Right renal pelvis (tissue), 4 donors: ENCODE results near the gene SPATA2L. TPM values are rescaled to one million over a fixed set of nuclear protein-coding genes. Genes with fewer than 3 reads are reported as not detected.
A peak's percentile ranks its signal among the peaks of the same experiment; 100 is the strongest.
"Not testable (repeated sequence)": the region's sequence is repeated elsewhere in the genome, so short reads cannot be mapped to it uniquely, and the experiment has no call there.

Experiments
- DNase-seq, 4 donors: peaks; one replicate each; pipeline ENCODE4 v3.0.0-alpha.2; 2013; ENCODE audit warnings: low read depth in 4 of 4, low spot score in 3 of 4, missing footprints in 1 of 4
- polyA plus RNA-seq, 4 donors: library from polyadenylated mRNA; unstranded; fragments of 120-200 nt; gene quantifications; one replicate each; pipeline ENCODE4 v1.2.1, GENCODE V29; 2013; ENCODE audit not compliant: insufficient read length in 4 of 4

SPATA2L gene
- polyA plus RNA-seq, 4 donors = 5.4 to 11.0 (median 6.0) TPM

DNA sequence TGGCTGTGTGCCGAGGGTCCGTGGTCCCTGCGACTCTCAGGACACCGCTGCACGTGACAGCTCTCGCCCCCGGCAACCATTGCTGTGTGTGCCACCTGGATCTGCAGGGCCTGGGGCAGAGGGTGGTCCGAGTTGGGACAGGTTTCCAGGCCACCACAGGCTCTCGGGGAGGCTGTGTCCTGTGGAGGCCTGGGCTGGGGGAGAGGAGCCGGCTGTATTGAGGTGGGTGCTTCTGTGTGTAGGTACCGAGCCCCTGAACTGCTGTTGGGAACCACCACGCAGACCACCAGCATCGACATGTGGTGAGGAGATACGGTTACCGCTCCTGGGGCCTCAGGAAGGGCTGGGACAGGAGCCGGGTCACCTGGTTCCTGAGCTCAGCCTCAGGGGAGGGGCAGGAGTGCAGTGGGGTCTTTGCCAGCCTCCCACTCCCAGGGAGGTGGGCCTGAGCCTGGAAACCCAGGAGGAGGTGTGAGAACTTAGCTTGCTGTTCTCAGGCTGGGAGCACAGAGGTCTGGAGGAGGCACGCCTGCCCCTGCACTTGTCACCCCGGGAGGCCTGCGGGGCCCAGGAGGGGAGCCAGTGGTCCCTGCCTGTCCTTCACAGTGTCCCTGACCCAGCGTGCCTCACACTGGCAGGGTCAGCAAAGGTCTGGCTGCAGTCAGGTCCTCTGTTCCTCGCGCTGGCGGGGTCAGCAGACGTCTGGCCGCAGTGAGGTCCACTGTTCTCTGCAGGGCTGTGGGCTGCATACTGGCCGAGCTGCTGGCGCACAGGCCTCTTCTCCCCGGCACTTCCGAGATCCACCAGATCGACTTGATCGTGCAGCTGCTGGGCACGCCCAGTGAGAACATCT lies 7.3 kb downstream of the SPATA2L start:
- no peak for DNase-seq

- DNase-seq = no peak
Observed at GRCh38 chr16:89693289-89693731, 8.2 kb downstream of the SPATA2L start.

GRCh38 chr16:89691986-89692569 lies 9.4 kb downstream of the SPATA2L start:
- DNase-seq = no peak

DNA sequence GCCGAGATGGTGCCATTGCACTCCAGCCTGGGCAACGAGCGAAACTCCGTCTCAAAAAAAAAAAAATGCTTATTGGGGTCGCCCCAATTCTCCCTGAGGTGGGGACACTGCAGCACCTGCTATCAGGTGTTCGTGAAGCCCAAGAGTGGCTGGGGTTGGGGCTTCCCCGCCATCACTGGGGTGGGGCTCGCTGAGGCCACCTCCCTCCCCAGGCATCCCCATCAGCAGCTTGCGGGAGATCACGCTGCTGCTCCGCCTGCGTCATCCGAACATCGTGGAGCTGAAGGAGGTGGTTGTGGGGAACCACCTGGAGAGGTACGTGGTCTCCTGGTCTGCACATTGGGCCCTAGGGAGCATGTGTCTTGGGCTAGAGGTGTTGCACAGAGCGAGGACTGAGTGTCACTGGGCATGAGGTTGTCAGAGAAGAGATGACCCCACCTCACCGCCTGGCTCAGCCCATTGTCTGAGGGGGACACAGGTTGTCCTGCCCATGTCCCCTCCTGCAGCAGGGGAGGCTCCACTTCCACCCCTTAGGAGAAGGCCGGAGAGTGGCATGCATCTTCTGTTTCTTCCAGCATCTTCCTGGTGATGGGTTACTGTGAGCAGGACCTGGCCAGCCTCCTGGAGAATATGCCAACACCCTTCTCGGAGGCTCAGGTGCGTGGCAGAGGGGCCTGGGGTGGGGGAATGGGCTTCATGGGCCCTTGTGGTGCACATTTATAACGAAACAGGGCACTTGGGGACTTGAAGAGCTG lies 10.1 kb downstream of the SPATA2L start:
- DNase-seq = no peak

DNA sequence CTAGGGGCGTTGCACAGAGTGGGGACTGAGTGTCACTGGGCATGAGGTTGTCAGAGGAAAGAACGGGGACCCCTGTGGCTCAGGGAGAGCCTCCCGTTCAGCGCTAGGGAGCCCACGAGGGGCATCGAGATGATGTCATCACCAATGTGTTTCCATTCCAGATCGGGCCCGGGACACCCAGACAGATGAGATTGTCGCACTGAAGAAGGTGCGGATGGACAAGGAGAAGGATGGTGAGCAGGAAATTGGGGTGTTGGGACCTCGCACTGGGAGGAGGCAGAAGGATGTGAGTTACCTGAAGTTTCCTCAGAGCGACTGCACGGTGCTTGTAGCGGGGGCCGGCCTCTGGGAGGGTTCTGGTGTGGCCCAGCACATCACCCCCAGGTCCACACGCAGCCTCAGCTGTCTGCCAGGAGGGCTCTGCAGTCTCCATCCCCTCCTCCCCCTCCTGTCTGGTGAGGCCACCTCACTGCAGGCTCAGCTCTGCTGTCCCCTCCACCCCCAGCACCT lies 11.1 kb downstream of the SPATA2L start:
- DNase-seq = no peak

DNA sequence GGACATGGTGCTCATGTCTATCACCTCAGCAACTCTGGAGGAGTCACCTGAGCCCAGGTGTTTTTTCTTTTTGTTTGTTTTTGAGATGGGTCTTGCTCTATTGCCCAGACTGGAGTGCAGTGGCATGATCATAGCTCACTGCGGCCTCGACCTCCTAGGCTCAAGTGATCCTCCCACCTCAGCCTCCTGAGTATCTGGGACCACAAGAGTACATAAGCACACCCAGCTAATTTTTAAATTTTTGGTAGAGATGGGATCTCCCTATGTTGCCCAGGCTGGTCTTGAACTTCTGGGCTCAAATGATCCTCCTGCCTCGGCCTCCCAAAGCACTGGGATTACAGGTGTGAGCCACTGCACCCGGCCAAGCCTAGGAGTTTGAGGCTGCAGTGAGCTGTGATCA lies 11.9 kb downstream of the SPATA2L start:
- DNase-seq = not testable (repeated sequence)

DNA sequence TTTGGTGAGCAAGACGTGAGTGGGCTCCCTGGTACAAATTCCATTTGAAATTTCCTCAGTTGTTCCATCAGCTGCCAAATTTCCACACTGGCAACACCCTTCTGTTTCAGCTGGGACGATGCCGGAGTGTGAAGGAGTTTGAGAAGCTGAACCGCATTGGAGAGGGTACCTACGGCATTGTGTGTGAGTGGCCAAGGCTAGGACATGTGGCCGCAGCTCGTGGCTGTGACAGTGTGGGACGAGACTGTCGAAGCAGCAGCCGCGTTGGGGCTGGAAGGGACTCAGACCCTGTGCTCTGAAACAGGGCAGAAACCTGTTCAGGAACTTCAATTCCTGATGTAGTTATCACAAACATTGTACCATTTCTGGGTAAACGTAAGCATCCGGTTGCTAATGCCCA lies 12.4 kb downstream of the SPATA2L start:
- no peak for DNase-seq

DNA sequence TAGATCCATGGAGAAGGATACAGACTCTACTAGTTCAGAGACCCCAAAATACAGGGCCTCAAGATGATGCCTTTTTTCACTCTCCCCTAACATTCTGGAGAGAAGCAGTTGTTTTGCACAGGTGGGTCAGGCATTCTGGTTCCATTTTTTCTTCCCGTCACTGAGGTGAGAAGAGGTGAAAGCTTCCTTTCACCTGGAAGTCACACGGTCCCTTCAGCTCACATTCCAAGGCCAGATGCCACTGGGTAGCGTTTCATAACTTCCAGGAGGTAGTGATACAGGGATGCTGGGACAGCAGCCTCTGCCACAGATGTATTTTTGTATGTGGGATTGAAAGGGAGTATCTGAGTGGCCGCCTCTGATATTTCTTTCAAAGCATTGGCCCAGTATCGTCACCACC lies 13.1 kb downstream of the SPATA2L start:
- no peak for DNase-seq

DNA sequence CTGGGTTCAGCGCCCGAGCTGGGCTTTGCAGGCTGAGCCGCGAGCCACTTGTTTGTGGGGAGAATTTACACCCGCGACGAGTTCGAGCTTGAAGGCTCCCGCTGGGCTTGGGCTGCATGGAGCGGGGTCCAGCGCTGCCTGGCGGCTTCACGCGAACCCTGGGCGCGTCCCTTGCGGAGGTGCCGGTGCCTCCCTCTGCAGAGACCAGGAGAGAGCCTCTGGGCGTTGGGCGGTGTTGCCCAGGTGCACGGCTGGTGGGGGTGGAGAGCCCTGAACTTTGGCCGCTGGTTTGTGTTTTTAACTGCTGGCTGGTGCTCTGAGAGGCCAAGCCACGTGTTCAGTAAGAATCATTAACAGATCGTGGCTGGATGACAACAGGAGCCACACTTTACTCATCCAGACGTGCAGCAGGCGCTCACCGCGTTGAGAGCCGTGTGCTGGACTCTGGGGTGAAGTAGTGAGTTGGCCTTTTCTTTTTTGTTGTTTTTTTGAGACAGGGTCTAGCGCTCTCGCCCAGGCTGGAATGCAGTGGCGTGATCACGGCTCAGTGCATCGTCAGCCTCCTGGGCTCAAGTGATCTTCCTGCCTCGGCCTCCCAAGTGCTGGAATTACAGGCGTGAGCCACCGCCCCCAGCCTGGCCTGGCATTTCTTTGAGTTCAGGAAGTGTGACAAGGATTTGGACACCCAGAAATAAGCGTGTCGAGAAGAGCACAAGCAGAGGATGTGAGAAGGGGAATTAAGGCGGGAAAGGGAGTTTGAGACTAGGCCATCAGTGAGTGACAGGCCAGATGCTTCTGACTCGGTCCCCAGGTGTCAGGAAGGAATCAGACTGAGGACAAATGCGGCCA lies 14.2 kb downstream of the SPATA2L start:
- peak in 1 of 4 donors; percentile 49 for DNase-seq

- peak; percentile 79 to 96 (median 86) for DNase-seq
Observed at GRCh38 chr16:89686520-89687091, 14.9 kb downstream of the SPATA2L start, which contains the start of gene CDK10. Gene CDK10 (plus strand): TSS chr16:89686689. CDS start chr16:89686711, 22 bp downstream.

GRCh38 chr16:89685916-89686315 lies 15.6 kb downstream of the SPATA2L start:
- DNase-seq = no peak

DNA sequence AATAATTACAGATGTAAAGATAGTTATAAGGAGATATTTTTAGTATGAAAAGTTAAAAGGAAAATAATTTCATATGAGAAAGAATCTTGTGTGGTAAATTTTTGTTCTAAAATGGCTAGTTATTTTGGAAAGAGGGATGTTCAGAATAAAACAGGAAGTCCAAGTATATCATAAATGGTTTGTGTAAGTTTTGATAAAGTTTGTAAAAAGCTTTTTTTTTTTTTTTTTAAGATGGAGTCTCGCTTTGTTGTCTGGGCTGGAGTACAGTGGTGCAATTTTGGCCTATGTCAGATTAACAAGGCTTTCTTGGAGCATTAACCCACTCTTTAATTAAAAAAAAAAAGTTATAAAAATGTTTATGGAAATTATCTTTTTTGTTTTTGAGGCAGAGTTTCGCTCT lies 23.2 kb downstream of the SPATA2L start:
- DNase-seq = no peak

- DNase-seq = no peak
Observed at GRCh38 chr16:89672177-89672941, 29.1 kb downstream of the SPATA2L start.

GRCh38 chr16:89671565-89671964 lies 29.9 kb downstream of the SPATA2L start:
- DNase-seq = not testable (repeated sequence)

GRCh38 chr16:89670496-89671431 lies 30.7 kb downstream of the SPATA2L start:
- no peak for DNase-seq

- DNase-seq = no peak
Observed at GRCh38 chr16:89669755-89670154, 31.8 kb downstream of the SPATA2L start.

GRCh38 chr16:89668790-89669158 lies 32.7 kb downstream of the SPATA2L start:
- no peak for DNase-seq

- DNase-seq = no peak
Observed at GRCh38 chr16:89667633-89668032, 33.9 kb downstream of the SPATA2L start.
